Fibroblast of gingiva (primary cell): ENCODE results near the gene CRYBG1.

Experiments
- DNase-seq: peaks from one replicate; pipeline ENCODE4 v3.0.0-alpha.2; 2011; ENCODE audit warnings: low read depth

CRYBG1 gene

GRCh38 chr6:106426250-106426970 lies 65.9 kb downstream of the CRYBG1 start:
- DNase-seq = no peak

DNA sequence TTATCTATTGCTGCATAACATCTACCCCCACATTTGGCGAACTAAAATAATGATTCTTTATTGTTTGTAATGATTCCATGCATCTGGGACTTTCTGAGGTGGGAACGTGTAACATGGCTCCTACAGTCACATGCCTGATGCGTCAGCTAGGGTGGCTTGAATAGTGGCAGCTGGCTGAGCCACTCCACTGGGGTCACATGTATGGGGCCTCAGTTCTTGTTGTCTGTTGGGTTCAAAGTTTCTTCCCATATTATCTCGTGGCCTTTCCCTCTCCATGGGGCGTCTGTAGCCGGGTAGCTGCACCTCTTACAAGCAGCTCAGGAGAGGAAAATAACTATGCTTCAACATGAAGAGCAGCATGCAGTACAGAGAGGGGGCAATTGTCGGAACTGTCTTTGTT lies 69.9 kb downstream of the CRYBG1 start:
- no peak for DNase-seq

DNA sequence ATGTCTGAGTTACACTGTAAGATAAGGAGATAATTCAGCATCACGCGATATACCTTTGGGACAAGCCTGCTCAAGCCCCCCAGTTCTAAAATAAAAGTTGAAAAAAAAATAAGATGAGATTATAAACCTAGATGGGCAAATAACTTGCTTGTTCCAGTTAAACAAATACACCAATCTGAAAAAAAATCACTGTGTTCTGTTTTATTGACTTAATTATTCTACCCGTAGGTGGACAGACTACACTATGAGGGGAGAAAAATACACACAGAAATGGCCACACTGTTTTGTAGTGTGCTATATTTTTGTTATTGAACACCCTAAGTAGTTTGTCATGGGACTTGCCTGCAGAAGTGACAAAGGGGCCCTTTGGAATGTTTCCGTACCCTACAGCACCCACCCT lies 70.9 kb downstream of the CRYBG1 start:
- DNase-seq = no peak

GRCh38 chr6:106431972-106432371 lies 71.5 kb downstream of the CRYBG1 start:
- no peak for DNase-seq

DNA sequence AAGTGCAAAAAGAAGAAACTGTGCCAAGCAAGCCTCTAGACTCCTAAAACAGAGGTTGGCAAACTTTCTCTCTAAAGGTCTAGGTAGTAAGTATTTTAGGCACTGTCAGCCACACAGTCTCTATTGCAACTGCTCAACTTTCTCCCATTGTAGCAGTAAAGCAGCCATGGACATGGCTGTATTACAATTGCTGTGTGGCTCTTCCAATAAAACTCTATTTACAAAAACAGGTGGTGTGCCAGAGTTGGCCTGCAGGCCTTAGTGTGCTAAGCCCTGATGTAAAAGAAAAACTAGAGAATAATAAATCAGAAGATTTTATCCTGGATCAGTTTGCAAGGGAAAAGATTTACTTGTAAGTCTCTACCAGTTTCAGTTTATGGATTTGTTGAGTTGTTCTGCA lies 74.0 kb downstream of the CRYBG1 start:
- no peak for DNase-seq

DNA sequence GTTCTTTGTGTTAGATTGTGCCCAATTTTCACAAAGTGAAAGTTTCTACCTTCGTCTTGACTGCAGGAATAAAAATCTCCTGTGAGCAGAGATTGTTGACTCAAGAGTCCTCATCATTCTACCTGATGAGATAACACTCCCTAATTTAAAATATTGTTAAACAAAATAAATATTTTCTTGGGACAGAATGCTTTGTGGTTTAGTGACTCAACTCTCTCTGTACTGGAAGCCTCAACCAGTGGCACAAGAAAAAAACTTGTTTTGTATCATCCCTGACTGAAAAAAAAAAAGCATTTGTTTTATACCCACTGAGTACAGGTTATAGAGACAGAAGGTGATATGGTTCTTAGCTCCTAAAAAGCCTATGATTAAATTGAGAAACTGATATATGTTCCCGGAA lies 78.9 kb downstream of the CRYBG1 start:
- no peak for DNase-seq

GRCh38 chr6:106440546-106440945 lies 80.0 kb downstream of the CRYBG1 start:
- DNase-seq = no peak

GRCh38 chr6:106442395-106442794 lies 81.9 kb downstream of the CRYBG1 start:
- no peak for DNase-seq

- DNase-seq = peak; percentile 56
Measured at GRCh38 chr6:106444777-106445507, 84.4 kb downstream of the CRYBG1 start.

DNA sequence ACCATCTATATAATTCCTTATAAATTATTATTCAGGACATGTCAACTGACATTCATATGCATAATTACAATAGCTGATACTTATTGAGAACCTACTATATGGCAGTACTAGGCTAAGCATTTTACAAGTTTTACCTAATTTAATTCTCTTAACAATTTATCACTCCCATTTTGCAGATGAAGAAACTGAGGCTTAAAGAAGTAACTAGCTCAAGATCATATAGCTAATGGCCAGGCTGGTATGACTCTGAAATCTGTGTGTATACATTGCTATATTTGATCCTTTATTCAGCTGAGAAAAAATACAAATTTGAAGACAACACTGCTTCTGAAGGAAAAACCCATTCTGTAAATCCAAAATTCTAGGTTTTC lies 85.0 kb downstream of the CRYBG1 start:
- DNase-seq = no peak

DNA sequence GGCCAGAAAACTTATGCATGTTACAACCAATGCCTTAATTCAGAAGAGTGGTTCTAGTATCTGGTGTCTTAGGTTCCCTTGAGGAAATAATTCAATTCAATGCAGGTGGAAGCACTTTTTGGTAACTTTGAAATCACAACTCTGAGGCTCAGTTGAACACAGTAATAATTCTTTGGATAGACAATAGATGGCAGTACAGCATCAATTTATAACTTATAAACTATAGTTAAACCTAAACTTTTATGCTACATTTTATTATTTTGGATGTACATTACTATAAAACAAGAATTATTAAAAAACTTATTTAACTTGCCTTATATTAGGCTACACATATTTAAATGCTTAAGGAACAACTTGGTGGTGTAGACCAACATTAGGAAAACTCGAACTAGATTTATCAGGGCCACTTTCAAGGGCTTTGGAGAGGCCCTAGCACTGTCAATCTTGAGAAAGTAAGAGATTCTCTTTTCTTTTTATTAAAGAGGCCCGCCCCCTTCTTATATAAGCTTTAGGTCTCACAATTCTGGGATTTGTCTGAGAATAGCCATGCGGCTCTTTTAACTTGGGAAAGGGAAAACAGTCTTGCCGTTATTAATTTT lies 85.9 kb downstream of the CRYBG1 start:
- DNase-seq = no peak

- DNase-seq = no peak
Measured at GRCh38 chr6:106446983-106447382, 86.5 kb downstream of the CRYBG1 start.

DNA sequence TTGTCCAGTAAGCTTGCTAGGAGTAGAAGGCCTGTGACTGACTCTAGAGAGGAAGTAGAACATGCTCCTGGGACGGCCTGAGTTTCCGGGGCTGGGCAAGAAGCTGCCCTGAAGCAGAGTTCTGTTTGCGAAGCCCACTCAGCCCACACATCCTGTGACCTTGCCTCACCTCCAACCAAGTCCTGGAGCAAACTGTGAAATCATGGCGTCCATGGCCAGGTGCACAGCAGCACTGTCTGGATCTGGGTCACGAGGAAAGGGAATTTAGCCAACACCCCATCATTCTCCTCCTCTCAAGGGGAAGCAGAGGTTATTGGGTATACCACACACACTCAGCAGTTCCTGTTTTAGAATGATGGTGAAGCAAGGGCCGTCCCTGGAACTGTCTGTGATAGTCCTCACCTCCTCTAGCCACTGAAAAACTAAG lies 87.5 kb downstream of the CRYBG1 start:
- DNase-seq = no peak

GRCh38 chr6:106450653-106451052 lies 90.1 kb downstream of the CRYBG1 start:
- DNase-seq = peak; percentile 29

GRCh38 chr6:106451439-106451838 lies 90.9 kb downstream of the CRYBG1 start:
- DNase-seq = peak; percentile 9

DNA sequence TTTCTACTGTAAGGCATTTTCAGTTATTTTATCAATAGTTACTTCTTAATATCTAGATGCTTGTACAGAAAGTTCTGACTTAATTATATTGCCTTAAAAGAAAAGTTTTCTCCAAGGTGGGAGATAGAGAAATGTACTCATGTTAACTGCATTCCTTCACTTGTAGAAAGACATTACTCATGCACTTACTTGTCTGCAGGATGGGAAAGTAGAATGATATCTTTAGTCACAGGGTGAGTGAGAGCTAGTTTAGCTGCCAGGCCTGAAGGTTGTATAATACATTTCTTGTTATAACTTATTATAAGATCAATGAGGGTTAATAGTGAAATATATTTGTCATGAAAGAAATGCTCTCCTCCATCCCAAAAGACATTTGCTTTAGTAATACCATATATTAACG lies 92.1 kb downstream of the CRYBG1 start:
- no peak for DNase-seq

GRCh38 chr6:106453756-106454367 lies 93.3 kb downstream of the CRYBG1 start:
- no peak for DNase-seq

DNA sequence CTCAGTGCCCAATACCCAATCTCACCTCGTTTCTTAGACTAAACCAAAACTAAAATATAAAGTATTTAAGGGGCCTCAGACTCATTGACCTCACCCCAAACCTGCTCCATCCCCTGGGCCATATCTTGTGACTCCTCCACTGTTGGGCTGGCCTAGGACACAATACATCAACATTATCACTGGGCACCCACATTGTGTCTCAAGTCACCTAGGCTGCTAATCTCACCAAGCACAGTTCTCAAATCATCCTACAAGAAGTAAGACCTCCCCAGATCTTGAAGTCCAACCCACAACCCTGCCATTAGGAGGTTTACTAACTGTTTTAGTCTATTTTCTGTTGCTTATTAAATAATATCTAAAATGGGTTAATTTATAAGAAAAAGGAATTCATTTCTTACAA lies 96.2 kb downstream of the CRYBG1 start:
- DNase-seq = no peak

DNA sequence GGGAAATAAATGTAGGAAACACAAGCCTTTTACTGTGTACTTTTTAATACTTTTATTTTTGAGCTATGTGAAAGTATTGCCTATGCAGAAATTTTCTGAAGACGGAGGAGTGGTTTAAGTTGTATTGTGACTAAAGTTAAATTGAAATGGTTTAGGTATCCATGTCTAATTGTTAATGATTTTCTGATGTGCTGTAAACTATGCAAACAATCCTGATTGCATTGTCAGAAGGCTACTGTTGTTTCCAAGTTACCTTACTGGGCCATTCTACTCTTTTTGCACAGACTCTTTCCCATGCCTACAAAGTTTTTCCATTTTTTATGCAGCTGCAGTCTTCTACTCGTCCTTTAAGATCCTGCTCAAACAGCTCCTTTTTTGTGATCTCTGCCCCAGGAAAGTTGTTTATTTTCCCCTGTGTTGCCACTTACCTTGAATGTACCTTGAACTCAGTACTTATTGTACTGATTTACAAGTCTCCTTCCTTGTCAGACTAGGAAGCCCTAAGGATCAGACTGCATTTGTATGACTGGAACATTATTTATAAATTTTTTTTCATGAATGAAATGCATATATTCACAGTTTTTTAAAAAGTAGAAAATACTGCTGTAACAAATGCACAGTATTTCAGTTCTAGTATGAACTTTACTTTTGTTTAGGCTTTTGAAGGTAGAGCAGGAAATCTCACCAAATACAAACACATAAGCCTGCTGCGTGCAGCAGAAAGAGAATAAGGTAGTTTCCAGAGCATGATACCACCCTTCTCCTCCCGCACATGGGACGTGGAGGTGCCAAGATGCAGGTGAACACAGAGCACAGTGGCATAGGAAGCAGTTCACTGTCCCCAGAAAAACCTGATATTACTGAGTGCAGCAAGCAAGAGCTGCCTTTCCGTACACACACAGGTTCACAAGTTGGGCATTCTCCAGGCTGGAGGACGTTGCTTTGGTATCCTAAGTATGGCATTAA lies 97.8 kb downstream of the CRYBG1 start:
- DNase-seq = no peak

DNA sequence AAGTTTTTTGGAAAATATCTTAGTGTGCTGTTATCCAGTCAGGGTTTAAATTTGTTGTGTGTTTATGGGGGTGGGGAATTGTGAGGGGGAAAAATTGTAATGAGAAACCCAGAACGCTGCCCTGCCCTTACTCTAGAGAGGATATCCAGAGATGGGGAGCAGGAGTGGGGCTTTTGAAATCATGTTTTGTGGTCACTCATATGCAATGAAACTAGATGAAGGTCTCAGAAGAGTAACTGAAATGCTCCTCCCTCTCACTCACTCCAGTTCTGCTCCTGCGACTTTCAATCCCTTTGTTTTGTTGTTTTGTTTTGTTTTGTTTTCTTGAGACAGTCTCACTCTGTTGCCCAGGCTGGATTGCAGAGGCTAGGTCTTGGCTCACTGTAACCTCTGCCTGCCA lies 100.0 kb downstream of the CRYBG1 start:
- DNase-seq = no peak

GRCh38 chr6:106461084-106461483 lies 100.6 kb downstream of the CRYBG1 start:
- DNase-seq = no peak
